A673 (cell line): Measurements from ENCODE around the gene NFASC. TPM values are rescaled to one million over a fixed set of nuclear protein-coding genes. Genes with fewer than 3 reads are reported as not detected.
A peak's percentile ranks its signal among the peaks of the same experiment; 100 is the strongest.

Experiments
- BruUV-seq: library from RNA; stranded (reverse); fragments of 400-500 nt; replicated peaks from 2 replicates; lab custom pipeline; 2021; lab: Mats Ljungman, UMichigan
- CTCF ChIA-PET: fragments of 300-600 bp; sonication (Branson Sonifier 250); formaldehyde crosslinking; loops from one replicate; lab custom pipeline; 2022; ENCODE audit warnings: antibody characterized with exemption; lab: Charles Lee
- POLR2A ChIA-PET: fragments of 300-600 bp; sonication (Branson Sonifier 250); formaldehyde crosslinking; loops from one replicate; lab custom pipeline; 2022; ENCODE audit warnings: antibody characterized with exemption; ENCODE audit not compliant: low non-redundant PET; lab: Charles Lee
- DNase-seq: peaks from one replicate; pipeline ENCODE4 v3.0.0-alpha.2; 2015; ENCODE audit warnings: low spot score
- H3K27ac ChIP-seq: fragments of 200-600 bp; sonication (generic); 2 replicates; pipeline ENCODE4 v1.5.1; 2016; ENCODE audit warnings: mixed run types, low read depth, mild to moderate bottlenecking, mixed read lengths, antibody characterized with exemption, low read length; ENCODE audit not compliant: poor library complexity, severe bottlenecking
- H3K27me3 ChIP-seq: fragments of 200-600 bp; sonication (generic); replicated peaks from 2 replicates; pipeline ENCODE4 v1.6.1; 2017; ENCODE audit warnings: mixed run types, low read depth, mild to moderate bottlenecking, mixed read lengths, antibody characterized with exemption, low read length; ENCODE audit not compliant: insufficient read depth, poor library complexity
- H3K36me3 ChIP-seq: fragments of 200-600 bp; sonication (generic); 2 replicates; pipeline ENCODE4 v1.6.1; 2016; ENCODE audit warnings: mixed run types, mild to moderate bottlenecking, mixed read lengths, antibody characterized with exemption, low read length; ENCODE audit not compliant: insufficient read depth, poor library complexity, severe bottlenecking
- H3K4me1 ChIP-seq: fragments of 200-600 bp; sonication (generic); 2 replicates; pipeline ENCODE4 v1.6.1; 2017; ENCODE audit warnings: mixed run types, mild to moderate bottlenecking, mixed read lengths, antibody characterized with exemption, low read length; ENCODE audit not compliant: insufficient read depth, poor library complexity, severe bottlenecking
- H3K4me3 ChIP-seq: fragments of 200-600 bp; sonication (generic); 2 replicates; pipeline ENCODE4 v1.5.1; 2016; ENCODE audit warnings: low read depth, mixed run types, mild to moderate bottlenecking, mixed read lengths, low read length; ENCODE audit not compliant: poor library complexity, severe bottlenecking
- H3K9me3 ChIP-seq: fragments of 200-600 bp; sonication (generic); 2 replicates; pipeline ENCODE4 v1.6.1; 2016; ENCODE audit warnings: mixed run types, low read depth, mild to moderate bottlenecking, mixed read lengths, antibody characterized with exemption, low read length; ENCODE audit not compliant: poor library complexity, severe bottlenecking
- CTCF ChIP-seq: fragments of 300-800, 200-600 bp; sonication (generic); conservative IDR thresholded peaks from 2 replicates; pipeline ENCODE4 v1.5.1; 2017; ENCODE audit warnings: low read depth, mild to moderate bottlenecking, antibody characterized with exemption, low read length, moderate library complexity, mixed read lengths
- EZH2 ChIP-seq: fragments of 200-600 bp; sonication (generic); IDR thresholded peaks from 2 replicates; pipeline ENCODE4 v1.6.1; 2017; ENCODE audit warnings: borderline replicate concordance, low read depth, mild to moderate bottlenecking, mixed read lengths, antibody characterized with exemption, low read length; ENCODE audit not compliant: poor library complexity, severe bottlenecking
- intact Hi-C: fragments of 100-400 bp; cut with micrococcal nuclease; formaldehyde crosslinking; loops from one replicate; pipeline ENCODE4 v1.10.0; 2022; ENCODE audit not compliant: unreplicated experiment
- total RNA-seq: library from RNA; stranded (reverse); gene quantifications from 2 replicates; pipeline ENCODE4 v1.2.3, GENCODE V29; 2021

Gene NFASC
- total RNA-seq, 1 experiment from 2014 or later: 0.24 TPM

- TF ChIP-seq CTCF (no peak), EZH2 (no peak)
- H3K27me3 ChIP-seq: no peaks in the 10 kb centered on the region
- intact Hi-C loops: no loop called here
- no peak overlapping the region for H3K4me3 ChIP-seq
- ChIA-PET CTCF (no interaction called here), POLR2A (no interaction called here)
- H3K36me3 ChIP-seq: no peaks in the 10 kb centered on the region
- no peak for DNase-seq
- BruUV-seq: no TSS peak
- H3K27ac ChIP-seq: no peak overlapping the region
- H3K9me3 ChIP-seq: no peaks in the 10 kb centered on the region
- H3K4me1 ChIP-seq: peaks cover 5% of the 10 kb centered on the region
Observed at GRCh38 chr1:205067031-205067430, 196.4 kb downstream of the NFASC start.

- BruUV-seq: no TSS peak
- H3K4me3 ChIP-seq: no peak overlapping the region
- H3K27me3 ChIP-seq: no peaks in the 10 kb centered on the region
- TF ChIP-seq EZH2 (no peak), CTCF (no peak)
- CTCF ChIA-PET: no interaction called here
- DNase-seq: no peak
- no peaks in the 10 kb centered on the region for H3K36me3 ChIP-seq
- intact Hi-C loops: no loop called here
- H3K27ac ChIP-seq: no peak overlapping the region
- POLR2A ChIA-PET: no interaction called here
- peaks cover 5% of the 10 kb centered on the region for H3K4me1 ChIP-seq
- H3K9me3 ChIP-seq: no peaks in the 10 kb centered on the region
Observed at GRCh38 chr1:205068001-205068400, 197.3 kb downstream of the NFASC start.

GRCh38 chr1:205068457-205069040, 197.9 kb downstream of the NFASC start:
- no peak for TF ChIP-seq EZH2
- no peak for TF ChIP-seq CTCF
- Histone ChIP-seq H3K27ac (no peak overlapping the region), H3K36me3 (no peaks in the 10 kb centered on the region), H3K4me3 (no peak overlapping the region), H3K4me1 (peaks cover 5% of the 10 kb centered on the region), H3K27me3 (no peaks in the 10 kb centered on the region), H3K9me3 (no peaks in the 10 kb centered on the region)
- BruUV-seq: no TSS peak
- POLR2A ChIA-PET: no interaction called here
- intact Hi-C loops: no loop called here
- CTCF ChIA-PET: no interaction called here
- peak; percentile 11 for DNase-seq
